Thyroid gland (tissue), 4 donors: ENCODE data around the gene FKBP15.

Source experiments
- CTCF ChIP-seq, 6 experiments: fragments of 200-600 bp in 3 of 6; fragments of 450-650 bp in 3 of 6; sonication (generic) in 3 of 6; IDR thresholded peaks; one replicate each; pipeline ENCODE4 v1.5.1; 2016 to 2019; ENCODE audit warnings: antibody characterized with exemption in 6 of 6, mild to moderate bottlenecking in 2 of 6, inconsistent platforms in 1 of 6, moderate library complexity in 1 of 6
- POLR2A ChIP-seq, 2 donors: fragments of 450-650 bp; IDR thresholded peaks; one replicate each; pipeline ENCODE4 v1.6.1; 2017; ENCODE audit warnings: antibody characterized with exemption in 2 of 2, mild to moderate bottlenecking in 2 of 2, moderate library complexity in 1 of 2

- no peak for TF ChIP-seq CTCF (IDR thresholded peaks at IDR 0.05)
- TF ChIP-seq POLR2A (IDR thresholded peaks at IDR 0.05) = no peak
These were observed 20.1 kb upstream of the FKBP15 start for GRCh38 chr9:113241161-113241560.
